ENCODE results near the gene MYL11.

Gene MYL11

DNA sequence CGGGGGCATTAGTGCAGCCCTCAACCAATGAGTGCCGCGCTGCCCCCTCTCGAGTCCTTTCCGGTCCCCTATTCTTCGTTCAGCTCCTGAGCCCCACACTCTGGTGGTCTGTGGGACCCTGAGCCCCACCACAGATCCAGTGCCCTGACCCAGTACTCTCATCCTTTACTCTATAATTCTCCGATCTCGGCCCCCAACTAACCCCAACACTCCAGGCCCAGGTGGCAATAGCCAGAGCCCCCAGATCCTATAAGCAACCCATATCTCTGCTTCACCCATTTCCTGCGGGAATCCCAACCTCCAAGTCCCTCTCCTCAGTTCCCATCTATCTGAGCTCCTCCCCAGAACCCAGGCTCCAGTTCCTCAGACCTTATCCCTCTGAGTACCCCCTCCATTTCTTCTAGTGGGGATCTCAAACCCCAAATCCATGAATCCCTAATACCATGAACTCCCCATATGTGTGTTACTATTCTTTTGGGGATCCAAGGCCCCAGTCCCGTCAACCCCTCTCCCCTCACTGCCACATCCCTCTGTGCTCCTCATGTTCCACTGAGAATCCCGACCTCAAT is 3.3 kb upstream of the MYL11 start (continued):
- TF ChIP-seq ZNF292 (tag by site-specific recombination; IDR thresholded peaks at IDR 0.05; ENCODE audit: borderline replicate concordance, low read depth): peak; percentile 37; the same call in 1 of the 2 replicates
- no peak for TF ChIP-seq ZNF596 (tag by site-specific recombination; IDR thresholded peaks at IDR 0.05)
- TF ChIP-seq GFI1B (tag by site-specific recombination; IDR thresholded peaks at IDR 0.05): no peak; the same call in 1 of the 2 replicates
- no peak for TF ChIP-seq ZNF529 (tag by site-specific recombination; IDR thresholded peaks at IDR 0.05; ENCODE audit: insufficient replicate concordance)
- TF ChIP-seq, protein P1, sequence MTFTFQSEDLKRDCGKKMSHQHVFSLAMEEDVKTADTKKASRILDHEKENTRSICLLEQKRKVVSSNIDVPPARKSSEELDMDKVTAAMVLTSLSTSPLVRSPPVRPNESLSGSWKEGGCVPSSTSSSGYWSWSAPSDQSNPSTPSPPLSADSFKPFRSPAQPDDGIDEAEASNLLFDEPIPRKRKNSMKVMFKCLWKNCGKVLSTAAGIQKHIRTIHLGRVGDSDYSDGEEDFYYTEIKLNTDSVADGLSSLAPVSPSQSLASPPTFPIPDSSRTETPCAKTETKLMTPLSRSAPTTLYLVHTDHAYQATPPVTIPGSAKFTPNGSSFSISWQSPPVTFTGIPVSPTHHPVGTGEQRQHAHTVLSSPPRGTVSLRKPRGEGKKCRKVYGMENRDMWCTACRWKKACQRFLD (tag by site-specific recombination; IDR thresholded peaks at IDR 0.05): no peak
- no peak; the same call in 1 of the 2 replicates for TF ChIP-seq KLF1 (tag by site-specific recombination; IDR thresholded peaks at IDR 0.05)
- 0 out of 2 replicates have a peak, but pooled peaks have one; percentile 27 for TF ChIP-seq ZNF24 (tag by site-specific recombination; IDR thresholded peaks at IDR 0.05)
- 0 out of 2 replicates have a peak, but pooled peaks have one; percentile 29 for TF ChIP-seq ZNF629 (tag by site-specific recombination; IDR thresholded peaks at IDR 0.05)
- TF ChIP-seq, protein P2, sequence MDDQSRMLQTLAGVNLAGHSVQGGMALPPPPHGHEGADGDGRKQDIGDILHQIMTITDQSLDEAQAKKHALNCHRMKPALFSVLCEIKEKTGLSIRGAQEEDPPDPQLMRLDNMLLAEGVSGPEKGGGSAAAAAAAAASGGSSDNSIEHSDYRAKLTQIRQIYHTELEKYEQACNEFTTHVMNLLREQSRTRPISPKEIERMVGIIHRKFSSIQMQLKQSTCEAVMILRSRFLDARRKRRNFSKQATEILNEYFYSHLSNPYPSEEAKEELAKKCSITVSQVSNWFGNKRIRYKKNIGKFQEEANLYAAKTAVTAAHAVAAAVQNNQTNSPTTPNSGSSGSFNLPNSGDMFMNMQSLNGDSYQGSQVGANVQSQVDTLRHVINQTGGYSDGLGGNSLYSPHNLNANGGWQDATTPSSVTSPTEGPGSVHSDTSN (CRISPR knock-in tag; IDR thresholded peaks at IDR 0.05): no peak
- TF ChIP-seq KLF8 (tag by site-specific recombination; IDR thresholded peaks at IDR 0.05): no peak
- TF ChIP-seq, protein P3, sequence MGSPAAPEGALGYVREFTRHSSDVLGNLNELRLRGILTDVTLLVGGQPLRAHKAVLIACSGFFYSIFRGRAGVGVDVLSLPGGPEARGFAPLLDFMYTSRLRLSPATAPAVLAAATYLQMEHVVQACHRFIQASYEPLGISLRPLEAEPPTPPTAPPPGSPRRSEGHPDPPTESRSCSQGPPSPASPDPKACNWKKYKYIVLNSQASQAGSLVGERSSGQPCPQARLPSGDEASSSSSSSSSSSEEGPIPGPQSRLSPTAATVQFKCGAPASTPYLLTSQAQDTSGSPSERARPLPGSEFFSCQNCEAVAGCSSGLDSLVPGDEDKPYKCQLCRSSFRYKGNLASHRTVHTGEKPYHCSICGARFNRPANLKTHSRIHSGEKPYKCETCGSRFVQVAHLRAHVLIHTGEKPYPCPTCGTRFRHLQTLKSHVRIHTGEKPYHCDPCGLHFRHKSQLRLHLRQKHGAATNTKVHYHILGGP (tag by site-specific recombination; IDR thresholded peaks at IDR 0.05): no peak
- TF ChIP-seq ZNF341 (tag by site-specific recombination; IDR thresholded peaks at IDR 0.05; ENCODE audit: low read depth): no peak; the same call in 1 of the 2 replicates
- TF ChIP-seq, protein P4, sequence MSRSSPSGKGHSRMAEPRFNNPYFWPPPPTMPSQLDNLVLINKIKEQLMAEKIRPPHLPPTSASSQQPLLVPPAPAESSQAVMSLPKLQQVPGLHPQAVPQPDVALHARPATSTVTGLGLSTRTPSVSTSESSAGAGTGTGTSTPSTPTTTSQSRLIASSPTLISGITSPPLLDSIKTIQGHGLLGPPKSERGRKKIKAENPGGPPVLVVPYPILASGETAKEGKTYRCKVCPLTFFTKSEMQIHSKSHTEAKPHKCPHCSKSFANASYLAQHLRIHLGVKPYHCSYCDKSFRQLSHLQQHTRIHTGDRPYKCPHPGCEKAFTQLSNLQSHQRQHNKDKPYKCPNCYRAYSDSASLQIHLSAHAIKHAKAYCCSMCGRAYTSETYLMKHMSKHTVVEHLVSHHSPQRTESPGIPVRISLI (tag by site-specific recombination; IDR thresholded peaks at IDR 0.05): no peak
- TF ChIP-seq ZNF48 (tag by site-specific recombination; IDR thresholded peaks at IDR 0.05): no peak
- TF ChIP-seq, protein P5, sequence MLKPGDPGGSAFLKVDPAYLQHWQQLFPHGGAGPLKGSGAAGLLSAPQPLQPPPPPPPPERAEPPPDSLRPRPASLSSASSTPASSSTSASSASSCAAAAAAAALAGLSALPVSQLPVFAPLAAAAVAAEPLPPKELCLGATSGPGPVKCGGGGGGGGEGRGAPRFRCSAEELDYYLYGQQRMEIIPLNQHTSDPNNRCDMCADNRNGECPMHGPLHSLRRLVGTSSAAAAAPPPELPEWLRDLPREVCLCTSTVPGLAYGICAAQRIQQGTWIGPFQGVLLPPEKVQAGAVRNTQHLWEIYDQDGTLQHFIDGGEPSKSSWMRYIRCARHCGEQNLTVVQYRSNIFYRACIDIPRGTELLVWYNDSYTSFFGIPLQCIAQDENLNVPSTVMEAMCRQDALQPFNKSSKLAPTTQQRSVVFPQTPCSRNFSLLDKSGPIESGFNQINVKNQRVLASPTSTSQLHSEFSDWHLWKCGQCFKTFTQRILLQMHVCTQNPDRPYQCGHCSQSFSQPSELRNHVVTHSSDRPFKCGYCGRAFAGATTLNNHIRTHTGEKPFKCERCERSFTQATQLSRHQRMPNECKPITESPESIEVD (tag by site-specific recombination; IDR thresholded peaks at IDR 0.05): no peak
- TF ChIP-seq SCRT1 (tag by site-specific recombination; IDR thresholded peaks at IDR 0.05; ENCODE audit: borderline replicate concordance): no peak
- no peak for TF ChIP-seq REPIN1 (tag by site-specific recombination; IDR thresholded peaks at IDR 0.05; ENCODE audit: low read depth)
- TF ChIP-seq ZNF423 (tag by site-specific recombination; IDR thresholded peaks at IDR 0.05): no peak
- no peak for TF ChIP-seq ZNF248 (tag by site-specific recombination; IDR thresholded peaks at IDR 0.05)
- no peak for TF ChIP-seq ZNF433 (tag by site-specific recombination; IDR thresholded peaks at IDR 0.05; ENCODE audit: low read depth)
- TF ChIP-seq ZXDB (tag by site-specific recombination; IDR thresholded peaks at IDR 0.05): no peak
- TF ChIP-seq, protein P6, sequence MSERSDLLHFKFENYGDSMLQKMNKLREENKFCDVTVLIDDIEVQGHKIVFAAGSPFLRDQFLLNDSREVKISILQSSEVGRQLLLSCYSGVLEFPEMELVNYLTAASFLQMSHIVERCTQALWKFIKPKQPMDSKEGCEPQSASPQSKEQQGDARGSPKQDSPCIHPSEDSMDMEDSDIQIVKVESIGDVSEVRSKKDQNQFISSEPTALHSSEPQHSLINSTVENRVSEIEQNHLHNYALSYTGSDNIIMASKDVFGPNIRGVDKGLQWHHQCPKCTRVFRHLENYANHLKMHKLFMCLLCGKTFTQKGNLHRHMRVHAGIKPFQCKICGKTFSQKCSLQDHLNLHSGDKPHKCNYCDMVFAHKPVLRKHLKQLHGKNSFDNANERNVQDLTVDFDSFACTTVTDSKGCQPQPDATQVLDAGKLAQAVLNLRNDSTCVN (tag by site-specific recombination; optimal IDR thresholded peaks at IDR 0.05): no peak
- no peak for TF ChIP-seq ZNF366 (tag by site-specific recombination; conservative IDR thresholded peaks at IDR 0.05)
- TF ChIP-seq, protein P7, sequence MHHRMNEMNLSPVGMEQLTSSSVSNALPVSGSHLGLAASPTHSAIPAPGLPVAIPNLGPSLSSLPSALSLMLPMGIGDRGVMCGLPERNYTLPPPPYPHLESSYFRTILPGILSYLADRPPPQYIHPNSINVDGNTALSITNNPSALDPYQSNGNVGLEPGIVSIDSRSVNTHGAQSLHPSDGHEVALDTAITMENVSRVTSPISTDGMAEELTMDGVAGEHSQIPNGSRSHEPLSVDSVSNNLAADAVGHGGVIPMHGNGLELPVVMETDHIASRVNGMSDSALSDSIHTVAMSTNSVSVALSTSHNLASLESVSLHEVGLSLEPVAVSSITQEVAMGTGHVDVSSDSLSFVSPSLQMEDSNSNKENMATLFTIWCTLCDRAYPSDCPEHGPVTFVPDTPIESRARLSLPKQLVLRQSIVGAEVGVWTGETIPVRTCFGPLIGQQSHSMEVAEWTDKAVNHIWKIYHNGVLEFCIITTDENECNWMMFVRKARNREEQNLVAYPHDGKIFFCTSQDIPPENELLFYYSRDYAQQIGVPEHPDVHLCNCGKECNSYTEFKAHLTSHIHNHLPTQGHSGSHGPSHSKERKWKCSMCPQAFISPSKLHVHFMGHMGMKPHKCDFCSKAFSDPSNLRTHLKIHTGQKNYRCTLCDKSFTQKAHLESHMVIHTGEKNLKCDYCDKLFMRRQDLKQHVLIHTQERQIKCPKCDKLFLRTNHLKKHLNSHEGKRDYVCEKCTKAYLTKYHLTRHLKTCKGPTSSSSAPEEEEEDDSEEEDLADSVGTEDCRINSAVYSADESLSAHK (tag by site-specific recombination; IDR thresholded peaks at IDR 0.05): 0 out of 2 replicates have a peak, but pooled peaks have one; percentile 18
- TF ChIP-seq ZNF785 (tag by site-specific recombination; IDR thresholded peaks at IDR 0.05): no peak
- TF ChIP-seq, protein P8, sequence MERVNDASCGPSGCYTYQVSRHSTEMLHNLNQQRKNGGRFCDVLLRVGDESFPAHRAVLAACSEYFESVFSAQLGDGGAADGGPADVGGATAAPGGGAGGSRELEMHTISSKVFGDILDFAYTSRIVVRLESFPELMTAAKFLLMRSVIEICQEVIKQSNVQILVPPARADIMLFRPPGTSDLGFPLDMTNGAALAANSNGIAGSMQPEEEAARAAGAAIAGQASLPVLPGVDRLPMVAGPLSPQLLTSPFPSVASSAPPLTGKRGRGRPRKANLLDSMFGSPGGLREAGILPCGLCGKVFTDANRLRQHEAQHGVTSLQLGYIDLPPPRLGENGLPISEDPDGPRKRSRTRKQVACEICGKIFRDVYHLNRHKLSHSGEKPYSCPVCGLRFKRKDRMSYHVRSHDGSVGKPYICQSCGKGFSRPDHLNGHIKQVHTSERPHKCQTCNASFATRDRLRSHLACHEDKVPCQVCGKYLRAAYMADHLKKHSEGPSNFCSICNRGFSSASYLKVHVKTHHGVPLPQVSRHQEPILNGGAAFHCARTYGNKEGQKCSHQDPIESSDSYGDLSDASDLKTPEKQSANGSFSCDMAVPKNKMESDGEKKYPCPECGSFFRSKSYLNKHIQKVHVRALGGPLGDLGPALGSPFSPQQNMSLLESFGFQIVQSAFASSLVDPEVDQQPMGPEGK (tag by site-specific recombination; IDR thresholded peaks at IDR 0.05): peak; percentile 77

All from HEK293 (cell line).